NCI-H524 treated with DMSO at 0.1 percent for 48 hours (cell line): ENCODE data around the gene C7orf57.
"Not testable (repeated sequence)": the region's sequence is repeated elsewhere in the genome, so short reads cannot be mapped to it uniquely, and the experiment has no call there.

Experiments used
- DNase-seq: peaks from one replicate; lab custom pipeline; 2025; lab: John Stamatoyannopoulos, UW

C7orf57 gene

GRCh38 chr7:48035967-48036478, 680 bp downstream of the C7orf57 start:
- no peak for DNase-seq

GRCh38 chr7:48038815-48039506, 3.6 kb downstream of the C7orf57 start:
- DNase-seq = no peak

- no peak for DNase-seq
These were observed 5.8 kb downstream of the C7orf57 start for GRCh38 chr7:48040944-48041652.

- DNase-seq = no peak
These were observed 6.3 kb downstream of the C7orf57 start for GRCh38 chr7:48041653-48041970.

GRCh38 chr7:48042216-48042615, 6.9 kb downstream of the C7orf57 start:
- no peak for DNase-seq

- DNase-seq = no peak
These were observed 7.3 kb downstream of the C7orf57 start for GRCh38 chr7:48042636-48043035.

GRCh38 chr7:48045195-48045765, 9.9 kb downstream of the C7orf57 start:
- no peak for DNase-seq

- DNase-seq = no peak
These were observed 11.1 kb downstream of the C7orf57 start for GRCh38 chr7:48046458-48046857.

- DNase-seq = no peak
These were observed 12.8 kb downstream of the C7orf57 start for GRCh38 chr7:48048113-48048512.

GRCh38 chr7:48049850-48050249, 14.5 kb downstream of the C7orf57 start:
- DNase-seq = no peak

GRCh38 chr7:48052748-48053147, 17.4 kb downstream of the C7orf57 start:
- DNase-seq = no peak

- DNase-seq = no peak
These were observed 18.4 kb downstream of the C7orf57 start for GRCh38 chr7:48053736-48054135.

GRCh38 chr7:48058990-48059389, 23.6 kb downstream of the C7orf57 start:
- DNase-seq = no peak

- no peak for DNase-seq
These were observed 24.4 kb downstream of the C7orf57 start for GRCh38 chr7:48059706-48060105.

- no peak for DNase-seq
These were observed 28.6 kb downstream of the C7orf57 start for GRCh38 chr7:48063985-48064384.

GRCh38 chr7:48067475-48067874, 32.1 kb downstream of the C7orf57 start:
- no peak for DNase-seq

GRCh38 chr7:48074204-48074654, 38.9 kb downstream of the C7orf57 start:
- DNase-seq = no peak

- DNase-seq = no peak
These were observed 42.1 kb downstream of the C7orf57 start for GRCh38 chr7:48077423-48077822.

- DNase-seq = no peak
These were observed 43.1 kb downstream of the C7orf57 start for GRCh38 chr7:48078470-48078869.

- DNase-seq = not testable (repeated sequence)
These were observed 47.0 kb downstream of the C7orf57 start for GRCh38 chr7:48082378-48082777.

GRCh38 chr7:48083114-48083830, 47.9 kb downstream of the C7orf57 start:
- DNase-seq = no peak

- no peak for DNase-seq
These were observed 49.5 kb downstream of the C7orf57 start for GRCh38 chr7:48084727-48085432.
